ENCODE results near the gene GJA1.

DNA sequence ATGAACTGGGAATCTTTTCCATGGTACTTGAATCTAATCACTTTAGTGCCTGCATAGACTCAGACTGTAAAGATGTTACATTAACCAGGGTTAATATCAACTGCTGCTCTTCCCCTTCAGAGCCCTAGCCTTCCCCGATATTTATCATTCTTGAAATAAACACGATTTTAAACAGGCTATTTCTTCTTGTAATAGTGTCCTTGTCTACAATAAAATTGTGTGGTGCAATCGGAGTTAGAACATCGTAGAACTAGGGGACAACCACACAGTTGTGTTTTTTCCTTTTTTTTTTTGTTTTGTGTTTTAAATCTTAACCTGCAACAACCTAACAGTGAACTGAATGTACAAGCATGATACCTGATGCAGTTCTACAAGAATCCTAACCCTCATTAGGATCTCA, 4.5 kb downstream of the GJA1 start:
- TF ChIP-seq, protein P1, sequence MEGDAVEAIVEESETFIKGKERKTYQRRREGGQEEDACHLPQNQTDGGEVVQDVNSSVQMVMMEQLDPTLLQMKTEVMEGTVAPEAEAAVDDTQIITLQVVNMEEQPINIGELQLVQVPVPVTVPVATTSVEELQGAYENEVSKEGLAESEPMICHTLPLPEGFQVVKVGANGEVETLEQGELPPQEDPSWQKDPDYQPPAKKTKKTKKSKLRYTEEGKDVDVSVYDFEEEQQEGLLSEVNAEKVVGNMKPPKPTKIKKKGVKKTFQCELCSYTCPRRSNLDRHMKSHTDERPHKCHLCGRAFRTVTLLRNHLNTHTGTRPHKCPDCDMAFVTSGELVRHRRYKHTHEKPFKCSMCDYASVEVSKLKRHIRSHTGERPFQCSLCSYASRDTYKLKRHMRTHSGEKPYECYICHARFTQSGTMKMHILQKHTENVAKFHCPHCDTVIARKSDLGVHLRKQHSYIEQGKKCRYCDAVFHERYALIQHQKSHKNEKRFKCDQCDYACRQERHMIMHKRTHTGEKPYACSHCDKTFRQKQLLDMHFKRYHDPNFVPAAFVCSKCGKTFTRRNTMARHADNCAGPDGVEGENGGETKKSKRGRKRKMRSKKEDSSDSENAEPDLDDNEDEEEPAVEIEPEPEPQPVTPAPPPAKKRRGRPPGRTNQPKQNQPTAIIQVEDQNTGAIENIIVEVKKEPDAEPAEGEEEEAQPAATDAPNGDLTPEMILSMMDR (IDR thresholded peaks at IDR 0.05): no peak
- TF ChIP-seq ZFX (IDR thresholded peaks at IDR 0.05; ENCODE audit: borderline replicate concordance): no peak
